Measurements from ENCODE around the gene APOE.
"Not testable (repeated sequence)": the region's sequence is repeated elsewhere in the genome, so short reads cannot be mapped to it uniquely, and the experiment has no call there.

The APOE gene

DNA sequence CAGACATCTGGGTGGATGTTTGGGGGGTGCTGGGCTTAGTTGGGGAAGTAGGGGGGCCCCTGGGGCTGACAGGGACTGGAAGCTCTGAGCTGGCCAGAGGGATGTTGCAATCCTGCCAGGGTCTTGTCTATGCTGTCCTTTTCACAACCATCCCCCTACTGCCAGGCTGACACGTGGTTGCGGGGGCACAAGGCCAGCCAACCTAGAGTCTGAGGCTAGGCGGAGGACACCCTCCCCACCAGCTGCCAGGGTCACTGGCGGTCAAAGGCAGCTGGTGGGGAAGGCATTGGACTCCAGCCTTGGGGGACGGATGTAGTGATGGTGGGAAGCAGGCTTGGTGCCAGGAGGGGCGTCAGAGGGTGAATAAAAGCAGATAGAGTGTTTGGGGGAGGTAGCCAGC is 7.3 kb downstream of the APOE start:
- peak; percentile 75 for DNase-seq

DNA sequence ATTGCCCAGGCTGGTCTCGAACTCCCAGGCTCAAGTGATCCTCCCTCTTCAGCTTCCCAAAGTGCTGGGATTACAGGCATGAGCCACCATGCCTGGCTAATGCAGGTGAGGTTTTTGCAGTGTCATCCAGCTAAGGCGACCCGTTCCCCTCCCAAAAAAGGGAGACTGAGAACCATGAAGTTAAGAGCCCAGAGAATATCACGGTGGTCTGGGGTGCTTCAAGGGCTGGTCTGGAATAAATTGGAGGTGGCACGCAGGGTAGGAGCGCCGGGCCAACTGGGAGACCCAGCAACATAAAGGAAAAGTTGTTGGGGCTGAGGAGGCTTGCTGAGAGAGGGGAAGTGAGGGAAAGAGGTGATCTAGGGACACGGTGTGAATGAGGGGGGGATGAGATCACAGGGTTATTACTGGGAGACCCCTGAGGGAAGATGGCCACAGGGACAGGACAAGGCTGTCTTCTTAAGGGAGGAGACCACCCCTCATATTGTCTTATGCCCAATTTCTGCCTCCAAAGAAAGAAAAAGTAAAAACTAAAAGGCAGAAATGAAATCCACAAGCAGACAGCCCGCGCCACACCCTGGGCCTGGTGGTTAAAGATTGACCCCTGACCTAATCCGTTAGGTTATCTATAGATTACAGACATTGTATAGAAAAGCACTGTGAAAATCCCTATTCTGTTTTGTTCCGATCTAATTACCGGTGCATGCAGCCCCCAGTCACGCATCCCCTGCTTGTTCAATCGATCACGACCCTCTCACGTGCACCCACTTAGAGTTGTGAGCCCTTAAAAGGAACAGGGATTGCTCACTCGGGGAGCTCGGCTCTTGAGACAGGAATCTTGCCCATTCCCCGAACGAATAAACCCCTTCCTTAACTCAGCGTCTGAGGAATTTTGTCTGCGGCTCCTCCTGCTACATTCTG is 8.2 kb downstream of the APOE start:
- not testable (repeated sequence) for DNase-seq

DNA sequence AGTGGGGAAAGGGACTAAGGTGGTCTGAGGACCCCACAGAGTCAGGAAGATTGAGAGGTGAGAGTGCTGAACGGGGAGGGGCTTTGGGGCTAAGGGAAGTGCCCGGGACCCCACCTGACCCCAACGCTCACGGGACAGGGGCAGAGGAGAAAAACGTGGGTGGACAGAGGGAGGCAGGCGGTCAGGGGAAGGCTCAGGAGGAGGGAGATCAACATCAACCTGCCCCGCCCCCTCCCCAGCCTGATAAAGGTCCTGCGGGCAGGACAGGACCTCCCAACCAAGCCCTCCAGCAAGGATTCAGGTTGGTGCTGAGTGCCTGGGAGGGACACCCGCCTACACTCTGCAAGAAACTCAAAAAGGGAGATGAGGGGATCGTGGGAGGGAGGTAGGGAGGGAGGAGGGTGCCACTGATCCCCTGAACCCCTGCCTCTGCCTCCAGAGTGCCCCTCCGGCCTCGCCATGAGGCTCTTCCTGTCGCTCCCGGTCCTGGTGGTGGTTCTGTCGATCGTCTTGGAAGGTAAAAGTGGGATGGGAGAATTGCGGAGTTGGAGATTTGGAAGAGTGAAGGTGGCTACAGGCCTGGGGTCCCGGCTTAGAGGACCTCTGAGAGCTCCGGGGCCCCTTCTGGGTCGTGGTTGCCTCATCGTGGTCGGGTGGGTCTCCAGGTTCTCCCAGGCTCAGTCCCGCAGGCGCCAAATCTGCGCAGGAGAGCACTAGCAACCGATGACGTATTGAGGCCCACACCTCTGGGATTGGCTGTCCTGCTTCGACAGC is 9.0 kb downstream of the APOE start, which contains the start of gene APOC1:
Gene APOC1, plus strand, starts transcription at position 176 of the 774 bp plus-strand sequence. Its CDS starts 284 bp downstream, at position 460.
- DNase-seq = peak; percentile 93

DNA sequence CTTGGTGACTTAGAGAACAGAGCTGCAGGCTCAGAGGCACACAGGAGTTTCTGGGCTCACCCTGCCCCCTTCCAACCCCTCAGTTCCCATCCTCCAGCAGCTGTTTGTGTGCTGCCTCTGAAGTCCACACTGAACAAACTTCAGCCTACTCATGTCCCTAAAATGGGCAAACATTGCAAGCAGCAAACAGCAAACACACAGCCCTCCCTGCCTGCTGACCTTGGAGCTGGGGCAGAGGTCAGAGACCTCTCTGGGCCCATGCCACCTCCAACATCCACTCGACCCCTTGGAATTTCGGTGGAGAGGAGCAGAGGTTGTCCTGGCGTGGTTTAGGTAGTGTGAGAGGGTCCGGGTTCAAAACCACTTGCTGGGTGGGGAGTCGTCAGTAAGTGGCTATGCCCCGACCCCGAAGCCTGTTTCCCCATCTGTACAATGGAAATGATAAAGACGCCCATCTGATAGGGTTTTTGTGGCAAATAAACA is 18.7 kb downstream of the APOE start:
- no peak for DNase-seq

DNA sequence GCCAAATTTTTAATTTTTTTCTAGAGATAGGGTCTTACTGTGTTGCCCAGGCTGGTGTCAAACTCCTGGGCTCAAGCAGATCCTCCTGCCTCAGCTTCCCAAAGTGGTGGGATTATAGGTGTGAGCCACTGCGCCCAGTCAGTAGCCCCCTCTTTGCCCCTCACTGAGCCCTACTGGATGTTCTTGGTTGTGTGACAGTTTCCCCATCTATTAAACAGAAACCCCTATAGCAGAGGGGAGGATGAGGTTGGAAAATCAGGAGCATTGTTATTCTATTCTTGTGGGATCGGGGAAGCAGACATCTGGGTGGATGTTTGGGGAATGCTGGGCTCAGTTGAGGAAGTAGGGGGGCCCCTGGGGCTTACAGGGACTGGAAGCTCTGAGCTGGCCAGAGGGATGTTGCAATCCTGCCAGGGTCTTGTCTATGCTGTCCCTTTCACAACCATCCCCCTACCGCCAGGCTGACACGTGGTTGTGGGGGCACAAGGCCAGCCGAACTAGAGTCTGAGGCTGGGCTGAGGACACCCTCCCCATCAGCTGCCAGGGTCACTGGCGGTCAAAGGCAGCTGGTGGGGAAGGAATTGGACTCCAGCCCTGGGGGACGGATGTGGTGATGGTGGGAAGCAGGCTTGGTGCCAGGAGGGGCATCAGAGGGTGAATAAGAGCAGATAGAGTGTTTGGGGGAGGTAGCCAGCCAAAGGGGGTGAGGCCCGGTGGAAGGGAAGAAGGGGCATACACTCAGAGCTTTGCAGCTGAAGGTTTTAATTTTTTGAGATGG is 19.7 kb downstream of the APOE start:
- DNase-seq = peak; percentile 85

DNA sequence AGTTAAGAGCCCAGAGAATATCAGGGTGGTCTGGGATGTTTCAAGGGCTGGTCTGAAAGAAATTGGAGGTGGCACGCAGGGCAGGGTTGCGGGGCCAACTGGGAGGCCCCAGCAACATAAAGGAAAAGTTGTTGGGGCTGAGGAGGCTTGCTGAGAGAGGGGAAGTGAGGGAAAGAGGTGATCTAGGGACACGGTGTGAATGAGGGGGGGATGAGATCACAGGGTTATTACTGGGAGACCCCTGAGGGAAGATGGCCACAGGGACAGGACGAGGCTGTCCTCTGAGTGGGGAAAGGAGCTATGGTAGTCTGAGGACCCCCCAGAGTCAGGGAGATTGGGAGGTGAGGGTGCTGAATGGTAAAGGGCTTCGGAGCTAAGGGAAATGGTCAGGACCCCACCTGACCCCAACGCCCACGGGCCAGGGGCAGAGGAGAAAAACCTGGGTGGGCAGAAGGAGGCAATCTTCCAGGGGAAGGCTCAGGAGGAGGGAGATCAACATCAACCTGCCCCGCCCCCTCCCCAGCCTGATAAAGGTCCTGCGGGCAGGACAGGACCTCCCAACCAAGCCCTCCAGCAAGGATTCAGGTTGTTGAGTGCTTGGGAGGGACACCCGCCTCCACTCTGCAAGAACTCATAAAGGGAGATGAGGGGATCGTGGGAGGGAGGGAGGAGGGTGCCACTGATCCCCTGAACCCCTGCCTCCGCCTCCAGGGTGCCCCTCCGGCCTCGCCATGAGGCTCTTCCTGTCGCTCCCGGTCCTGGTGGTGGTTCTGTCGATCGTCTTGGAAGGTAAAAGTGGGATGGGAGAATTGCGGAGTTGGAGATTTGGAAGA is 20.9 kb downstream of the APOE start:
- DNase-seq = not testable (repeated sequence)

DNA sequence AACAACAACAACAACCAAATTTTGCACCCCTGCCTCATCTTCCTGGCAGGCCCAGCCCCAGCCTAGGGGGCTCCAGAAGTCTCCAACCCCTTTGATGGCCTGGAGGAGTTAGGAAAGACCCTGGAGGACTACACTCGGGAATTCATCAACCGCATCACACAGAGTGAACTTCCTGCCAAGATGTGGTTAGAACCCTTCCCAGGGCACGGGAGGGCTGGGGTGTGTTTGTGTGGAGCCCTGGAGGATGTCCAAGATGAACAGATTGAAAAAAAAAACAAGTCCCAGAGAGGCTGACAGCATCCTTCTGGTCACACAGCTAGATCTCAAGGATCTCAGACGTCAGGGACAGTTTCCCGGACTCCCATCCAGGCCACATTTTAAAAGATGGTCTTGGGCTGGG is 22.1 kb downstream of the APOE start:
- no peak for DNase-seq

DNA sequence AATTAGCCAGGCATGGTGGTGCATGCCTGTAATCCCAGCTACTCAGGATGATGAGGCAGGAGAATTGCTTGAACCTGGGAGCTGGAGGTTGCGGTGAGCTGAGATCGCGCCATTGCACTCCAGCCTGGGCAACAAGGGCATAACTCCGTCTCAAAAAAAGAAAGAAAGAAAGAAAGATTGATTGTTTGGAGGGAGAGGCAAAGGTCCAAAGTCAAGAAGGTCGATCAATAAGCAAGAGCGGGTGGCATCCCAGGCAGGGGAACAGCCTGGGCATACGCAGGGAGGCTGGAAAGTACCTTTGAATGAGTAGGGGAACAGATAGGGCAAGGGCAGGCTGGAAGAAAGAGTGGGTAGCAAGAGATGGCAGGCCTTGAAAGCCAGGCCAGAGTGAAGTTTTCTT is 24.5 kb downstream of the APOE start:
- no peak for DNase-seq

DNA sequence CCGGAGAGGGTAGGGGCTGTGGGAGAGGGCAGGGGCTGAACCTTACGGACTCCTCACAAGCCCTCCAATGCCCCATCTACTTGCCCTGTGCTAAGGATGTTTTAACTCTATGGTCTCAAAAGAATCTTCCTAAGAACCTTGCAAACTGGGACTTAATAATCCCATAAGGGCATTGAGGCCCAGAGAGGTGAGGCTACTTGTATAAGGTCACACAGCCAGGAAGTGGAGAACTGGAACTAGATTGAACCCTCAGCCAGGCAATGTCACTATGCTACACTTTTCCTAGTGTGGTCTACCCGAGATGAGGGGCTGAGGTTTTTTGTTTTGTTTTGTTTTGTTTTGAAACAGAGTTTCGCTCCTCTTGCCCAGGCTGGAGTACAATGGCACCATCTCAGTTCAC is 25.9 kb downstream of the APOE start:
- DNase-seq = no peak

DNA sequence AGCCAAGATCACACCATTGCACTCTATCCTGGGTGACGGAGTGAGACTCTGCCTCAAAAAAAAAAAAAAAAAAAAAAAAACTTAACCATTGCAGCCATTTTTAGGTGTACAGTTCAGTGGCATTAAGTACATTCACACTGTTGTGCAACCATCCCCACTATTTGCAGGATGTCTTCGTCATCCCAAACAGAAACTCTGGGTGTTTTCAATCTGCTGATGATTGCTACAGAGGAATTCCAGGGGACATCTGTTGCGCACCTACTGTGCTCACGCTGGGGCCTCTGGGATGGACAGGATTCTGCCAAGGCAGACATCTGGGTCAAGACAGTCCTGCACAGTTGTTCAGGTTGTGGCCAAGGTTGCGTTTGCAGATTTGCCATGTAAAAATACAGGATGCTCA is 34.1 kb downstream of the APOE start:
- no peak for DNase-seq

DNA sequence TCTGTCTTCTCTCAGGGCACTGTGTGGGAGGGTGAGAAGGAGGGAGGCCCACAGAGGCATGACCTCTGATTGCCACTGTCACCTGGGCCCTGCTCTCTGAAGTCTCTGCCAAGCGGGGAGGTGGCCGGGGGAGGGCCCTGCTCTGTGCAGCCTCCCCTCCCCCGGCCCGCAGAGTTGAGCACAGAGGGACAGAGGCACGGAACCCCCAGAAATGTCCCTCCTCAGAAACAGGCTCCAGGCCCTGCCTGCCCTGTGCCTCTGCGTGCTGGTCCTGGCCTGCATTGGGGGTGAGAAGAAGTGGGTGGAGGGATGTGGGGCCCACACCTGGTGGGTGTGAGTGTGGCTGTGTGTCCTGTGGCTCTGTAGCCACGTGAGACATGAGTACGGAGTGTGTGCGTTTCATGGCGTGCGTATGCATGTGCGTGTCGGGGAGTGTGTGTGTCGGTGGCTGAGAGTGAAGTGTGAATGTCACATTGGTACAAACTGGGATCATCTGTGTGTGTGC is 36.5 kb downstream of the APOE start, which contains the start of gene APOC4:
Gene APOC4, plus strand, starts transcription at position 171 of the 505 bp plus-strand sequence. Its CDS starts 41 bp downstream, at position 212.
- DNase-seq = no peak

DNA sequence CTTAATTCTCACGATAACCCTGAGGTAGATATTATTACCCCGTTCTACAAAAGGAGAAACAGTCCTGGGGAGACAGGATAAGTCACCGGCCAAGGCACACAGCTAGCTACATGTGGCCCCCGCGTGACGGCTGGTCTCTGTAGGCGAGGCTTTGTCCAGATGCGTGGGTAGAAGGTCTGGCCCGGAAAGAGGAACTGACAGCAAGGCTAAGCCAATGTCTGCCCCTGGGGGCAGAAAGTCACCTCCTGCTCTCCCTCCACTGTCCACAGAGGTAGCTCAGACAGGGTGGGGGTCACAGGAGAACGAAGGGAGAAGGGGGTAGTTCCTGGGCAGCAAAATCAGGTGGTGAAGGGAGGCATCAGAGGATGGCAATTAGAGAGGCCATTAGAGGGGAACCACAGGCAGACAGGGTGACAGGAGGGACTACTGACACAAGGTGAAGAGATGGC is 38.2 kb downstream of the APOE start:
- no peak for DNase-seq

DNA sequence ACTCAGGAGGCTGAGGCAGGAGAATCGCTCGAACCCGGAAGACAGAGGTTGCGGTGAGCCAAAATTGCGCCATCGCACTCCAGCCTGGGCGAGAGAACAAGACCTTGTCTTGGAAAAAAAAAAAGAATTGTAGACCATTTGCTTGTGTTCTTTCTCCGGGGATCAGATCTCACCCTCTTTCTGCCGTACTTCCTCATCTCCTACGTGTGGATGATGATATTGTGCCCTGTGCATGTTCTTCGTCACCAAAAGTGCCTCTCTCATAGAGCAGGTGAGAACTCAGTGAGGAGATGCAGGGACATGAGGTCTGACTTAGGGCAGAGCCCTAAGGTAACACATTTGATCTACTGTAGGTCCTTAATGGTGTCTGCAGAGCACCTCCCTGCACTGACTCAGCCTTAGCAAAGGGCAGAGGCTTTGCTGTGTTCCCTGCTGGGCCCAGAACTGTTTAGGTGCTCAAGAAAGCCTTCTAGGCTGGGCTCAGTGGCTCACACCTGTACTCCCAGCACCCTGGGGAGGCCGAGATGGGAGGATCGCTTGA is 41.5 kb downstream of the APOE start:
- no peak for DNase-seq

DNA sequence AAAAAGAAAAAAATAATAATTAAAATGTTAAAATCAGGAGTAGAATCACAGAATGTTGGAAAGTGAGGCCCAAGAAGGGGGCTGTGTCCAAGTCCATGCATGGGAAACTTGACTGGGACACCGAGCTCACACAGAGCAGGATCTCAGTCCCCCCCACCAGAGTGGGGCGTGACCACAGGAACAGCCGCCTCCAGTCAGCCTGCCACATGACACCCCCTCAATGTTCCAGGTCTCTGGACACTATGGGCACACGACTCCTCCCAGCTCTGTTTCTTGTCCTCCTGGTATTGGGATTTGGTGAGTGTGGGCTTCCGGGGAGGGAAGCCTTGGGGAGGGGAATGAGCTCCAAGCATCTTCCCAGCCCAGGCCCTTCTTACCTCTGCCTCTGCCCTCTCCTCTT is 42.6 kb downstream of the APOE start:
- DNase-seq = no peak

DNA sequence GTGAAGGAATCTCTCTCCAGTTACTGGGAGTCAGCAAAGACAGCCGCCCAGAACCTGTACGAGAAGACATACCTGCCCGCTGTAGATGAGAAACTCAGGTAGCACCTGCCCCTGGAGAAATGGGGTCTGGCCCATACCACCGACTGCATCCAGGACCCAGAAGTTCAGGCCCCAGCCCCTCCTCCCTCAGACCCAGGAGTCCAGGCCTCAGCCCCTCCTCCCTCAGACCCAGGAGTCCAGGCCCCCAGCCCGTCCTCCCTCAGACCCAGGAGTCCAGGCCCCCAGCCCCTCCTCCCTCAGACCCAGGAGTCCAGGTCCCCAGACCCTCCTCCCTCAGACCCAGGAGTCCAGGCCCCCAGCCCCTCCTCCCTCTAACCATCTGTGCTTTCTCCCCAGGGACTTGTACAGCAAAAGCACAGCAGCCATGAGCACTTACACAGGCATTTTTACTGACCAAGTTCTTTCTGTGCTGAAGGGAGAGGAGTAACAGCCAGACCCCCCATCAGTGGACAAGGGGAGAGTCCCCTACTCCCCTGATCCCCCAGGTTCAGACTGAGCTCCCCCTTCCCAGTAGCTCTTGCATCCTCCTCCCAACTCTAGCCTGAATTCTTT is 43.3 kb downstream of the APOE start:
- no peak for DNase-seq

DNA sequence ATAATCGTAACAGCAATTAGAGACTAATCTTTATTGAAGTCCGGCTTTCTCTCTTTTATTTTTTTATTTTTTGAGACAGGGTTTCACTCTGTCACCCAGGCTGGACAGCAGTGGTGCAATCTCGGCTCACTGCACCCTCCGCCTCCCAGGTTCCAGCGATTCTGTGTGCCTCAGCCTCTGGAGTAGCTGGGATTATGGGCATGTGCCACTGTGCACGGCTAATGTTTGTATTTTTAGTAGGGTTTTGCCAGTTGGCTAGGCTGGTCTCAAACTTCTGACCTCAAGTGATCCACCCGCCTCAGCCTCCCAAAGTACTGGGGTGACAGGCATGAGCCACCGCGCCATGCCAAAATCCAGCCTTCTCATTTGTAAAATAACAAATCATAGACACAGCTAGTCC is 44.0 kb downstream of the APOE start:
- no peak for DNase-seq

DNA sequence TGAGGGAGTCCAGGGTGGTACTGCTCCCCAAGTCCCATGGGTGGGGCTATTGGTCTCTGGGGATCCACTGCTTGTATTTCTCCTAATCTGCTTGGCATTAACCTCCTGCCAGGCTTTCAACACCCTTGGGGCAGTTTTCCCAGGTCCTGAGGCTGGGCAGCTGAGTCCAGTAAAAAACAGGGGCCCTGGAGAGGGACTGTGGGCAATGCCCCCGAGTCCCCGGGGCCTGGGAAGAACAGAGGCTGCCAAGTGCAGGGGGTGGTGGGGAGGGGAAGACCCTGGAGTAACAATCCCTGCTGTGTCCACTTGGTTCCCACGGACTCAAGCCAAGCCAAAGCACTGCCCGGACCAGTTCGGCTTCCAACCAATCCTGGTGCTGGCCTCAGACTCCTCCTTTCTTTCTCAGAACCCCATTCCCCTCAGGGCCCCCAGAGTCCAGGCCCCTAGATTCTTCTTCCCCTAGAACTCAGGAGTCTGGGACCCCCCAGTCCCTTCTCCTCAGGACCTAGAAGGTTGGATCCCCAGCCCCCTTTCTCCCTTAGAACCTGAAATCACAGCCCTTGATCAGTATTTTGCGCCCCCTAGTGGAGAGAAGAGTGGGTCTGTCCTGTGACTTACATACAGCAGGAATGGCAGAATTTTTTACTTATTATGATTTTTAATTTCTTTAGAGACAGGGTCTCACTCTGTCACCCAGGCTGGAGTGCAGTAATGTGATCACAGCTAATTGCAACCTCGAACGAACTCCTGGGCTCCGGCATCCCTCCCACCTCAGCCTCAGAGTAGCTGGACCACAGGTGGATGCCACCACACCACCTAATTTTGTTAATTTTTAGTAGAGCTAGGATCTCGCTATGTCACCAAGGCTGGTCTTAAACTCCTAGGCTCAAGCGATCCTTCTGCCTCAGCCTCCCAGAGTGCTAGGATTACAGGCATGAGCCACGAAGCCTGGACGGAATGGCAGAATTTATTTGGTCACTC is 45.9 kb downstream of the APOE start:
- DNase-seq = peak; percentile 66

DNA sequence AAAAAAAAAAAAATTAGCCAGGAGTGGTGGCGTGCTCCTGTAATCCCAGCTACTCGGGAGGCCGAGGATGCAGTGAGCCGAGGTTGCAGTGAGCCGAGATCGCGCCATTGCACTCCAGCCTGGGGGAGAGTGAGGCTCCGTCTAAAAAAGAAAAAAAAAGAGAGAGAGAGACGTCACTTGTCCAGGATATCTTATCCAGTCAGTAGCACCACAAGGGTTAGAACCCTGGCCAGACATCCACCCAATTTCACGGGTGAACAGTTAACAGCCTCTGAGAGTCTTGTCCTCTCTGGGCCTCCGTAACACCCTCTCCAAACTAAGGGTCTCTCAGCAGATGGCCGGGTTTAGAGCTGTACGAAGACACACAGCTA is 48.7 kb downstream of the APOE start:
- DNase-seq = no peak
